GM12878 (cell line): ENCODE results near the gene EHBP1L1. TPM values are rescaled to one million over a fixed set of nuclear protein-coding genes. Genes with fewer than 3 reads are reported as not detected.

ENCODE experiments used
- ATAC-seq: fragments of 200-7000 bp; cut with Tn5 transposase; 3 replicates; pipeline ENCODE4 v1.9.1; 2020; ENCODE audit warnings: mild to moderate bottlenecking, moderate library complexity
- BruUV-seq: library from RNA; stranded (reverse); fragments of 400-500 nt; replicated peaks from 2 replicates; lab custom pipeline; 2021; lab: Mats Ljungman, UMichigan
- CTCF ChIA-PET: fragments of 300-600 bp; sonication (Branson Sonifier 250); formaldehyde crosslinking; extraction: SDS; loops from one replicate; lab custom pipeline; 2021; ENCODE audit warnings: inconsistent platforms; lab: Yijun Ruan, JAX
- POLR2A ChIA-PET: fragments of 350-600 bp; formaldehyde crosslinking; extraction: SDS; loops from one replicate; lab custom pipeline; 2021; ENCODE audit warnings: inconsistent platforms; lab: Charles Lee
- RAD21 ChIA-PET: fragments of 300-600 bp; sonication (Branson Sonifier 250); formaldehyde crosslinking; loops from one replicate; lab custom pipeline; 2023; ENCODE audit warnings: antibody characterized with exemption; ENCODE audit not compliant: unreplicated experiment; lab: Charles Lee
- SMC1A ChIA-PET: fragments of 300-600 bp; sonication (Branson Sonifier 250); formaldehyde crosslinking; loops from one replicate; lab custom pipeline; 2023; ENCODE audit not compliant: unreplicated experiment, uncharacterized antibody; lab: Charles Lee
- DNase-seq: peaks from one replicate; pipeline ENCODE4 v3.0.0-alpha.2; 2011; ENCODE audit warnings: low read depth, low spot score
- FAIRE-seq: peaks from 3 replicates; lab custom pipeline; 2011; peaks lifted over from hg19 to GRCh38; lab: Jason Lieb, UNC
- H2AFZ ChIP-seq: 2 replicates; pipeline ENCODE4 v1.6.0; 2011; ENCODE audit warnings: low read depth, low read length, control low read depth; ENCODE audit not compliant: control insufficient read depth
- H3K27ac ChIP-seq: 2 replicates; pipeline ENCODE4 v1.5.1; 2011; ENCODE audit warnings: control low read depth; ENCODE audit not compliant: control insufficient read depth, insufficient read depth
- H3K27me3 ChIP-seq, 2 experiments: replicated peaks in 1 of 2; 2 replicates each; pipeline versions ENCODE4 v1.6.0 to v1.6.1; 2011; ENCODE audit warnings: low read length in 1 of 2; ENCODE audit not compliant: control insufficient read depth in 2 of 2, insufficient read depth in 2 of 2
- H3K36me3 ChIP-seq, 2 experiments: 2 replicates each; pipeline ENCODE4 v1.5.1; 2011; ENCODE audit warnings: low read length in 1 of 2; ENCODE audit not compliant: control insufficient read depth in 2 of 2, insufficient read depth in 2 of 2
- H3K4me1 ChIP-seq: 2 replicates; pipeline ENCODE4 v1.6.1; 2011; ENCODE audit warnings: mild to moderate bottlenecking, low read length, moderate library complexity, mixed read lengths; ENCODE audit not compliant: control insufficient read depth, insufficient read depth
- H3K4me2 ChIP-seq: 2 replicates; pipeline ENCODE4 v1.6.0; 2011; ENCODE audit warnings: control low read depth; ENCODE audit not compliant: control insufficient read depth, insufficient read depth
- H3K4me3 ChIP-seq: fragments of 200-600 bp; sonication (generic); 2 replicates; pipeline ENCODE4 v1.5.1; 2016
- H3K79me2 ChIP-seq: 2 replicates; pipeline ENCODE4 v1.6.0; 2011; ENCODE audit warnings: low read length; ENCODE audit not compliant: control insufficient read depth, insufficient read depth
- H3K9ac ChIP-seq: 2 replicates; pipeline ENCODE4 v1.8.0; 2011; ENCODE audit warnings: low read length, control low read depth, mixed read lengths; ENCODE audit not compliant: control insufficient read depth, insufficient read depth
- H3K9me3 ChIP-seq: replicated peaks from 3 replicates; pipeline ENCODE4 v1.5.1; 2011; ENCODE audit warnings: mild to moderate bottlenecking, low read length; ENCODE audit not compliant: control insufficient read depth, insufficient read depth
- H4K20me1 ChIP-seq: 2 replicates; pipeline ENCODE4 v1.6.0; 2011; ENCODE audit not compliant: control insufficient read depth, insufficient read depth
- PAX5 ChIP-seq: IDR thresholded peaks from 2 replicates; pipeline ENCODE4 v1.6.1; 2011; ENCODE audit warnings: low read depth, low read length, borderline replicate concordance
- SIX5 ChIP-seq: IDR thresholded peaks from 2 replicates; pipeline ENCODE4 v1.6.1; 2011; ENCODE audit warnings: mild to moderate bottlenecking, low read depth, low read length, moderate library complexity; ENCODE audit not compliant: severe bottlenecking
- ZNF687 ChIP-seq: fragments of 450-650 bp; IDR thresholded peaks from 2 replicates; pipeline ENCODE4 v1.6.1; 2017; ENCODE audit warnings: mild to moderate bottlenecking, moderate library complexity
- WGBS: methylation state at CpG from one replicate; pipeline ENCODE4 v1.1.6; 2016; ENCODE audit warnings: low lambda C conversion rate; ENCODE audit not compliant: insufficient replicate concordance, insufficient coverage; ENCODE audit errors: missing lambda C conversion rate; 5-methylcytosine and 5-hydroxymethylcytosine counted together
- in situ Hi-C: fragments of 300-500 bp; cut with MboI; formaldehyde crosslinking; loops from 9 replicates; pipeline ENCODE4 v1.14.3; 2018; ENCODE audit warnings: mixed read lengths
- intact Hi-C: fragments of 100-400 bp; cut with micrococcal nuclease; formaldehyde crosslinking; loops from one replicate; pipeline ENCODE4 v1.14.2; 2022; ENCODE audit not compliant: unreplicated experiment
- polyA plus RNA-seq, 11 experiments: library from polyadenylated mRNA; depleted of rRNA in 4 of 11; unstranded in 6 of 11; stranded (reverse) in 5 of 11; fragments of >200 nt; fragmentation: Nextera tagmentation in 4 of 11; fragmentation: Illumina TruSeq in 1 of 11; extraction: Ambion mirVana in 4 of 11; extraction: Trizol in 1 of 11; gene quantifications; 1 replicate in 1 of 11; 2 replicates in 10 of 11; pipeline versions ENCODE4 v1.2.1 to v1.2.3, GENCODE V29; 2011 to 2016; ENCODE audit warnings: inconsistent platforms in 2 of 11, missing spikeins in 2 of 11, low read depth in 1 of 11
- total RNA-seq, 4 experiments: library from RNA; depleted of rRNA in 3 of 4; stranded (reverse); fragments of >200 nt in 3 of 4; fragmentation: Illumina TruSeq in 1 of 4; extraction: Trizol in 1 of 4; gene quantifications; 2 replicates each; pipeline versions ENCODE4 v1.2.1 to v1.2.3, GENCODE V29; 2013 to 2021
- TF ChIP-seq, protein P1 (sequence below): fragments of 450-650 bp; IDR thresholded peaks from 2 replicates; pipeline ENCODE4 v1.6.1; 2016; ENCODE audit warnings: mild to moderate bottlenecking

Gene EHBP1L1
- total and polyA plus RNA-seq, 10 of the 15 experiments (the other 5 are each of a cell fraction or from before 2014, with no cell fraction given) = 0.06 to 99.4 (median 32.7) TPM

- WGBS = 91% methylated on average over 14 of the region's 14 CpGs
- no peak for FAIRE-seq
- POLR2A ChIA-PET = no interaction called here
- no peak overlapping the region for H3K9ac ChIP-seq
- no peaks in the 10 kb centered on the region for H3K27me3 ChIP-seq
- SMC1A ChIA-PET = no interaction called here
- H3K4me1 ChIP-seq = peaks cover 4% of the 10 kb centered on the region; the same call in 1 of the 2 replicates
- CTCF ChIA-PET = interaction anchor here (0.6 kb wide), 1 partner anchor 290 kb away, joined by 3 read pairs; no protein-coding TSS in a partner anchor
- H2AFZ ChIP-seq = no peak overlapping the region
- in situ Hi-C loops = no loop called here
- RAD21 ChIA-PET = no interaction called here
- TF ChIP-seq ZNF687 = no peak
- no peak for TF ChIP-seq SIX5
- no peak for TF ChIP-seq PAX5
- TF ChIP-seq, protein P1, sequence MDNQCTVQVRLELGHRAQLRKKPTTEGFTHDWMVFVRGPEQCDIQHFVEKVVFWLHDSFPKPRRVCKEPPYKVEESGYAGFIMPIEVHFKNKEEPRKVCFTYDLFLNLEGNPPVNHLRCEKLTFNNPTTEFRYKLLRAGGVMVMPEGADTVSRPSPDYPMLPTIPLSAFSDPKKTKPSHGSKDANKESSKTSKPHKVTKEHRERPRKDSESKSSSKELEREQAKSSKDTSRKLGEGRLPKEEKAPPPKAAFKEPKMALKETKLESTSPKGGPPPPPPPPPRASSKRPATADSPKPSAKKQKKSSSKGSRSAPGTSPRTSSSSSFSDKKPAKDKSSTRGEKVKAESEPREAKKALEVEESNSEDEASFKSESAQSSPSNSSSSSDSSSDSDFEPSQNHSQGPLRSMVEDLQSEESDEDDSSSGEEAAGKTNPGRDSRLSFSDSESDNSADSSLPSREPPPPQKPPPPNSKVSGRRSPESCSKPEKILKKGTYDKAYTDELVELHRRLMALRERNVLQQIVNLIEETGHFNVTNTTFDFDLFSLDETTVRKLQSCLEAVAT = no peak
- no peak overlapping the region for H3K4me2 ChIP-seq
- no peaks in the 10 kb centered on the region for H4K20me1 ChIP-seq
- H3K36me3 ChIP-seq = peaks cover 22 to 41% of the 10 kb centered on the region in 2 experiments
- no peak overlapping the region for H3K27ac ChIP-seq
- no peak for DNase-seq
- H3K4me3 ChIP-seq = no peak overlapping the region
- no peak for ATAC-seq
- no TSS peak for BruUV-seq
- no peaks in the 10 kb centered on the region for H3K9me3 ChIP-seq
- H3K79me2 ChIP-seq = peaks cover 9% of the 10 kb centered on the region
- intact Hi-C loops = no loop called here
These were observed 58.2 kb downstream of the EHBP1L1 start for GRCh38 chr11:65634109-65634436.
